ENCODE measurements around the gene C5orf34.
"Not testable (repeated sequence)": the region's sequence is repeated elsewhere in the genome, so short reads cannot be mapped to it uniquely, and the experiment has no call there.

Gene C5orf34

DNA sequence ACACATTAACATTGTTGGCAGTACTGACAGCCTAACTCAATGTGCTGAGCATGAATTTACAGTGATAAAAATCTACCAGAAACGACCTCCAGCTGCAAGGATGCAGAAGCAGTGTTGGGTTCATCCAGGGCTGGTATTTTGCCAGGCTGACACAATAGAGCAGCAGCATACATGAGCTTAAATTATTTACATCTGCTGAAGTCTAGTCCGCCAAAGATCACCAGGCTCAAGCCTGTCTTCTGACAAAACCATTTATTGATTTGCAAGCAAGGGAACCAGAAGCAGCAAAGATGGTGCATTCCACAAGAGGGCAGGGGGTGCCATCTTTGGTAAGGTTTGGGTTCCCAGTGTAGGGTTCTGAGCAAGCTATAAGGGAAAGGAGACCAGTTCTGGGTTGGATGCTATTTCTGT lies 8.7 kb upstream of the C5orf34 start:
- DNase-seq (ENCODE audit: low spot score), result no peak
- TF ChIP-seq CTCF (IDR thresholded peaks at IDR 0.05; ENCODE audit: borderline replicate concordance, control extremely low read depth, extremely low read depth, insufficient read depth, missing control alignments), result no peak
- in situ Hi-C loops (cut with MboI; ENCODE audit: low sequenced_read_pairs, unreplicated experiment), result no loop called here

DNA sequence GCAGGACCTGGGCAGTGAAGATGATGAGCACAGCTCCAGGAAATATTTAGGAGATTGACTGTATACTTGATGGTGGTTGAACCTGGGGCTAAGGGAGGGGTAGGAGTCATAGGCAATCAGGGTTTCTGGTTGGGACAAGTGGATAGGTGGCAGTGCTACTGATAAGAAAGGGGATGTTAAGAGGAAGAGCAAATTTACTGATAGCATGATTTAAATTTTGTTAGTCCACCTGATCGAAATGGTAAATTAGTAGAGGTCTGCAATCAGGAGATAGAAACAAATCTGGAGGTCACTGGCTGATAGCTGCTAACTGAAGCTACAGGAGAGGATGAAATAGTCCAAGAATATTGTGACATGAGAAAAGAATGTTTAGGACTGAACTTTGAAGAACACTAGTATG lies 5.7 kb upstream of the C5orf34 start:
- in situ Hi-C loops (cut with MboI; ENCODE audit: low sequenced_read_pairs, unreplicated experiment), result no loop called here
- no peak for DNase-seq (ENCODE audit: low spot score)
- TF ChIP-seq CTCF (IDR thresholded peaks at IDR 0.05; ENCODE audit: borderline replicate concordance, control extremely low read depth, extremely low read depth, insufficient read depth, missing control alignments), result no peak

DNA sequence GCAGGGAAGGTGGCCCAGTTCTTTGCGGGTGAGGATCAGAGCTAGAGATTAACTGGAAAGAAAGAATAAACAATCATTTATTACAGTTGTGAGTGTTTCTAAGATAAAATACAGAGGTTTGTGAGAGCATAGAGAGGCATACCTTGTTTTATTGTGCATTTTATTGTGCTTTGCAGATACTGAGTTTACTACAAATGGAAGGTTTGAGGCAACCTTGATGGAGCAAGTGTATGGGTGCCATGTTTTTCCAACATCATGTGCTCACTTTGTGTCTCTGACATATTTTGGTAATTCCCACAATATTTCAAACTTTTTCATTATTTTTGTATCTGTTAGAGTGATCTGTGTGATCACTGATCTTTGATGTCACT lies 715 bp upstream of the C5orf34 start:
- in situ Hi-C loops (cut with MboI; ENCODE audit: low sequenced_read_pairs, unreplicated experiment), result no loop called here
- DNase-seq (ENCODE audit: low spot score), result no peak
- no peak for TF ChIP-seq CTCF (IDR thresholded peaks at IDR 0.05; ENCODE audit: borderline replicate concordance, control extremely low read depth, extremely low read depth, insufficient read depth, missing control alignments)

DNA sequence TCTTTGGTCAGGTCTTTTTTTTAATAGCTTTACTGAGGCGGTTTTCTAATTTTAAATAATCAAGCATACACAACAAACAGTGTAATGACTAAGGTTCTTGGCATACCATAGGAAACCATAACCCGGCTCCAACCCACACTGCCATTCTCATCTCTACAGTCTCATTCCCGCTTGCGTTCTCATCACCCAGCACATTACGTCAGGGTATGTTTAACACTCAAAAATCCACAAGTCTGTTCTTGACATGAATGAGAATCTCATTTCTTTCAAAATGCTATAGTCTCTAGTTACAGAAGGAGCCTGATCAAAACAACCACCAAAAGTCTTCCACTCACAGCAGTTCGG lies 505 bp downstream of the C5orf34 start:
- no peak for DNase-seq (ENCODE audit: low spot score)
- in situ Hi-C loops (cut with MboI; ENCODE audit: low sequenced_read_pairs, unreplicated experiment), result no loop called here
- no peak for TF ChIP-seq CTCF (IDR thresholded peaks at IDR 0.05; ENCODE audit: borderline replicate concordance, control extremely low read depth, extremely low read depth, insufficient read depth, missing control alignments)

- in situ Hi-C loops (cut with MboI; ENCODE audit: low sequenced_read_pairs, unreplicated experiment), result no loop called here
These were observed 923 bp downstream of the C5orf34 start for GRCh38 chr5:43514025-43514424.

DNA sequence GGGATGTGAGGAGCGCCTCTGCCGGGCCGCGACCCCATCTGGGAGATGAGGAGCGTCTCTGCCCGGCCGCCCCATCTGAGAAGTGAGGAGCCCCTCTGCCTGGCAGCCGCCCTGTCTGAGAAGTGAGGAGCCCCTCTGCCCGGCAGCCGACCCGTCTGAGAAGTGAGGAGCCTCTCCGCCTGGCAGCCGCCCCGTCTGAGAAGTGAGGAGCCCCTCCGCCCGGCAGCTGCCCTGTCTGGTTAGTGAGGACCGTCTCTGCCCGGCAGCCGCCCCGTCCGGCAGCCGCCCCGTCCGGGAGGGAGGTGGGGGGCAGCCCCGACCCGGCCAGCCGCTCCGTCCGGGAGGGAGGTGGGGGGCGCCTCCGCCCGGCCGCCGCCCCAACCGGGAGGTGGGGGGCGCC lies 3.9 kb downstream of the C5orf34 start:
- in situ Hi-C loops (cut with MboI; ENCODE audit: low sequenced_read_pairs, unreplicated experiment); DNase-seq (ENCODE audit: low spot score): not testable (repeated sequence)

More at GRCh38 chr5:43514025-43514424, 923 bp downstream of the C5orf34 start:
- no peak for TF ChIP-seq CTCF (IDR thresholded peaks at IDR 0.05; ENCODE audit: borderline replicate concordance, control extremely low read depth, extremely low read depth, insufficient read depth, missing control alignments)
- DNase-seq (ENCODE audit: low spot score), result no peak

GRCh38 chr5:43498581-43498980 lies 16.4 kb downstream of the C5orf34 start:
- no peak for DNase-seq (ENCODE audit: low spot score)
- TF ChIP-seq CTCF (IDR thresholded peaks at IDR 0.05; ENCODE audit: borderline replicate concordance, control extremely low read depth, extremely low read depth, insufficient read depth, missing control alignments), result no peak
- in situ Hi-C loops (cut with MboI; ENCODE audit: low sequenced_read_pairs, unreplicated experiment), result no loop called here

All from GM13976 (cell line).